ENCODE measurements around the gene ITGAD. TPM values are rescaled to one million over a fixed set of nuclear protein-coding genes. Genes with fewer than 3 reads are reported as not detected.

ITGAD gene
- total RNA-seq, 2 donors from 2014 or later: not detected

- Histone ChIP-seq H3K4me3 (no peak within 1 kb of the TSS), H3K27me3 (no peaks in the 10 kb centered on the region), H3K36me3 (replicated peaks in 1 of 2; ENCODE audit: insufficient read depth in 1 of 2, low read depth in 2 of 2) (no peaks in the 10 kb centered on the region), H3K27ac (peak within 1 kb of the TSS in 2 of 4 donors; percentile 36 to 55), H3K4me1 (peaks cover 5% of the 10 kb centered on the region), H3K9me3 (no peaks in the 10 kb centered on the region)
- no peak for TF ChIP-seq POLR2A (IDR thresholded peaks at IDR 0.05)
- TF ChIP-seq, protein P1, sequence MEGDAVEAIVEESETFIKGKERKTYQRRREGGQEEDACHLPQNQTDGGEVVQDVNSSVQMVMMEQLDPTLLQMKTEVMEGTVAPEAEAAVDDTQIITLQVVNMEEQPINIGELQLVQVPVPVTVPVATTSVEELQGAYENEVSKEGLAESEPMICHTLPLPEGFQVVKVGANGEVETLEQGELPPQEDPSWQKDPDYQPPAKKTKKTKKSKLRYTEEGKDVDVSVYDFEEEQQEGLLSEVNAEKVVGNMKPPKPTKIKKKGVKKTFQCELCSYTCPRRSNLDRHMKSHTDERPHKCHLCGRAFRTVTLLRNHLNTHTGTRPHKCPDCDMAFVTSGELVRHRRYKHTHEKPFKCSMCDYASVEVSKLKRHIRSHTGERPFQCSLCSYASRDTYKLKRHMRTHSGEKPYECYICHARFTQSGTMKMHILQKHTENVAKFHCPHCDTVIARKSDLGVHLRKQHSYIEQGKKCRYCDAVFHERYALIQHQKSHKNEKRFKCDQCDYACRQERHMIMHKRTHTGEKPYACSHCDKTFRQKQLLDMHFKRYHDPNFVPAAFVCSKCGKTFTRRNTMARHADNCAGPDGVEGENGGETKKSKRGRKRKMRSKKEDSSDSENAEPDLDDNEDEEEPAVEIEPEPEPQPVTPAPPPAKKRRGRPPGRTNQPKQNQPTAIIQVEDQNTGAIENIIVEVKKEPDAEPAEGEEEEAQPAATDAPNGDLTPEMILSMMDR (IDR thresholded peaks at IDR 0.05): no peak
- 46 to 61% methylated on average over 4 to 7 of the region's 7 CpGs for WGBS, 2 donors
- ATAC-seq (peak; percentile 4), DNase-seq (no peak)
- intact Hi-C loops (cut with DNase I): no loop called here
Observed at GRCh38 chr16:31428279-31428597, 35.1 kb downstream of the ITGAD start, which contains the start of gene COX6A2. COX6A2 (minus strand) TSS chr16:31428360; CDS start chr16:31428325, 35 bp downstream.

DNA sequence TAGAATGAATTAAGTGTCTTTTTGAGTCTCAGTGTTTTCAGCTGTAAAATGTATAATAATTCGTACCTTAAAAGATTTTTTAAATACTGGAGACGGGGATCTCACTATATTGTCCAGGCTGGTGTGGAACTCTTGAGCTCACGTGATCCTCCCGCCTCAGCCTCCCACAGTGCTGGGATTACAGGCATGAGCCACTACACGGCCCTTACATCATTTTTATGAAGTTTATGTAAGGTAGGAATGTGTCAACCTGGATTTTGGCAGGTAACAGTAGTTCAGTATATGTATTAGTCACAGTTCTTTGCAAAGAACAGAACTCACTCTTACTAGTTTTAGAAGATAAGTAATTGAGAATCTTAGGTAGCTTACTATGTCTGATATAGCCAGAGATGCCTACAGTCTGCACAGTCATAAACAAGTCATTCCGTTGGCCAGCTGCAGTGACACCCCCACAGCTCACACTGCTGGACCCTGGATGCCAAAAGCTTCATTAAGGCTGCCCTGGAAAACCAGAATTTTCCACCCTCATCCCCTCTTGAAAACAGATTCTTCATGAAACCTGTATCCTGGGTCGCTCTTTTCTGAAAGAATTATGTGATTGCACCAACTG lies 35.6 kb downstream of the ITGAD start:
- Histone ChIP-seq H3K4me1 (peaks cover 5% of the 10 kb centered on the region), H3K27ac (peak overlapping the region in 1 of 4 donors; percentile 20), H3K36me3 (replicated peaks in 1 of 2; ENCODE audit: insufficient read depth in 1 of 2, low read depth in 2 of 2) (no peaks in the 10 kb centered on the region), H3K4me3 (no peak overlapping the region), H3K27me3 (no peaks in the 10 kb centered on the region), H3K9me3 (no peaks in the 10 kb centered on the region)
- intact Hi-C loops (cut with DNase I): no loop called here
- WGBS, 2 donors: 70 to 71% methylated on average over 7 of the region's 7 CpGs
- peak; percentile 49 for ATAC-seq
- no peak for DNase-seq
- no peak for TF ChIP-seq POLR2A (IDR thresholded peaks at IDR 0.05)
- TF ChIP-seq, protein P1 (IDR thresholded peaks at IDR 0.05): no peak

- DNase-seq (no peak), ATAC-seq (no peak)
- WGBS, 2 donors: 6 to 8% methylated on average over 1 of the region's 1 CpG
- peak overlapping the region in 1 of 4 donors; percentile 20 for H3K27ac ChIP-seq
- H3K4me3 ChIP-seq: no peak overlapping the region
- peaks cover 5% of the 10 kb centered on the region for H3K4me1 ChIP-seq
- TF ChIP-seq, protein P1 (IDR thresholded peaks at IDR 0.05): no peak
- TF ChIP-seq POLR2A (IDR thresholded peaks at IDR 0.05): no peak
- intact Hi-C loops (cut with DNase I): no loop called here
- H3K36me3 ChIP-seq (replicated peaks in 1 of 2; ENCODE audit: insufficient read depth in 1 of 2, low read depth in 2 of 2): no peaks in the 10 kb centered on the region
- H3K27me3 ChIP-seq: no peaks in the 10 kb centered on the region
- no peaks in the 10 kb centered on the region for H3K9me3 ChIP-seq
Observed at GRCh38 chr16:31429314-31429713, 36.2 kb downstream of the ITGAD start.

DNA sequence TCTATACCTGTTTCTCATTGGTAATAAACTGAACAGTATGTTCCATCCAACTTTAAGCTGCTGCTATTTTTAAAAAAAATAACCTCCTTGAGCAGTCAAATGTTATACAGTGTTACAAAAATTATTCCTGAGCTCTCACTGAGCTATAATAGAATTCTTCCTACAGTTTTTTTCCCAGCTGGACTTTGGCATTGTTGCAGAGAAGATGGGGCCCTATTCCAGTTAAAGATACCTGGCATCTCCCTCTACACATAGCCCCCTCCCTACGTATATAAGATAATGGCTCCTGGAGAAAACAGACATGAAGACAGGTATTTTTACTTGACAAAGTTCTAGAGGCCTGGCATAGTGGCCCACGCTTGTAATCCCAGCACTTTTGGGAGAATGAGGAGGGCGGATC lies 36.7 kb downstream of the ITGAD start:
- Histone ChIP-seq H3K27ac (no peak overlapping the region), H3K4me1 (peaks cover 5% of the 10 kb centered on the region), H3K9me3 (no peaks in the 10 kb centered on the region), H3K4me3 (no peak overlapping the region), H3K27me3 (no peaks in the 10 kb centered on the region), H3K36me3 (replicated peaks in 1 of 2; ENCODE audit: insufficient read depth in 1 of 2, low read depth in 2 of 2) (no peaks in the 10 kb centered on the region)
- no peak for TF ChIP-seq POLR2A (IDR thresholded peaks at IDR 0.05)
- TF ChIP-seq, protein P1 (IDR thresholded peaks at IDR 0.05): no peak
- intact Hi-C loops (cut with DNase I): no loop called here
- WGBS, 2 donors: 61 to 81% methylated on average over 3 of the region's 3 CpGs
- ATAC-seq (no peak), DNase-seq (no peak)

All from body of pancreas (tissue), 4 donors.